ENCODE measurements around the gene C2CD3.

DNA sequence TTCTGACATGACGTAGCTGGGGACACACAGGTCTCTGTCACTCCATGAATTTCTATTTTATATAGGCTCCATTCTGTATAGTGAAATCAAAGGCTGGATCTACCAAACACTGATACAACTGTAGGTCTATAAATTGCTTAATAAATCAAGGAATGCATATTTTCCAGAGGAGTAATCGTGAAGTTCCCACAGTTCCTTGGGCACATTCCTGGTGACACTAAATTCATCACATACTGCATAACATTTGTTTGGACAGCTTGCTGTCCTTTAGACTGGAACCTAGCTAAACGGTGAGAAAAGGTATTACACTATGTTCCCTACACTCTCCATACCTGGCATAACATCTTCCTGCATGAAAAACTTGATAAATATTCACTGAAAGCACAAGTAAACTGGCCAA lies 120.3 kb downstream of the C2CD3 start:
- TF ChIP-seq, protein P1, sequence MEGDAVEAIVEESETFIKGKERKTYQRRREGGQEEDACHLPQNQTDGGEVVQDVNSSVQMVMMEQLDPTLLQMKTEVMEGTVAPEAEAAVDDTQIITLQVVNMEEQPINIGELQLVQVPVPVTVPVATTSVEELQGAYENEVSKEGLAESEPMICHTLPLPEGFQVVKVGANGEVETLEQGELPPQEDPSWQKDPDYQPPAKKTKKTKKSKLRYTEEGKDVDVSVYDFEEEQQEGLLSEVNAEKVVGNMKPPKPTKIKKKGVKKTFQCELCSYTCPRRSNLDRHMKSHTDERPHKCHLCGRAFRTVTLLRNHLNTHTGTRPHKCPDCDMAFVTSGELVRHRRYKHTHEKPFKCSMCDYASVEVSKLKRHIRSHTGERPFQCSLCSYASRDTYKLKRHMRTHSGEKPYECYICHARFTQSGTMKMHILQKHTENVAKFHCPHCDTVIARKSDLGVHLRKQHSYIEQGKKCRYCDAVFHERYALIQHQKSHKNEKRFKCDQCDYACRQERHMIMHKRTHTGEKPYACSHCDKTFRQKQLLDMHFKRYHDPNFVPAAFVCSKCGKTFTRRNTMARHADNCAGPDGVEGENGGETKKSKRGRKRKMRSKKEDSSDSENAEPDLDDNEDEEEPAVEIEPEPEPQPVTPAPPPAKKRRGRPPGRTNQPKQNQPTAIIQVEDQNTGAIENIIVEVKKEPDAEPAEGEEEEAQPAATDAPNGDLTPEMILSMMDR (IDR thresholded peaks at IDR 0.05; ENCODE audit: low read depth, low read length, missing input control), result no peak
- TF ChIP-seq RAD21 (IDR thresholded peaks at IDR 0.05), result no peak

Measured in liver (tissue), 3 donors.